Glomerular visceral epithelial cell (primary cell): ENCODE measurements around the gene SRP14.
"Not testable (repeated sequence)": the region's sequence is repeated elsewhere in the genome, so short reads cannot be mapped to it uniquely, and the experiment has no call there.

Experiments used
- DNase-seq: peaks from one replicate; pipeline ENCODE4 v3.0.0-alpha.2; 2016; ENCODE audit errors: extremely low spot score

SRP14 gene

DNA sequence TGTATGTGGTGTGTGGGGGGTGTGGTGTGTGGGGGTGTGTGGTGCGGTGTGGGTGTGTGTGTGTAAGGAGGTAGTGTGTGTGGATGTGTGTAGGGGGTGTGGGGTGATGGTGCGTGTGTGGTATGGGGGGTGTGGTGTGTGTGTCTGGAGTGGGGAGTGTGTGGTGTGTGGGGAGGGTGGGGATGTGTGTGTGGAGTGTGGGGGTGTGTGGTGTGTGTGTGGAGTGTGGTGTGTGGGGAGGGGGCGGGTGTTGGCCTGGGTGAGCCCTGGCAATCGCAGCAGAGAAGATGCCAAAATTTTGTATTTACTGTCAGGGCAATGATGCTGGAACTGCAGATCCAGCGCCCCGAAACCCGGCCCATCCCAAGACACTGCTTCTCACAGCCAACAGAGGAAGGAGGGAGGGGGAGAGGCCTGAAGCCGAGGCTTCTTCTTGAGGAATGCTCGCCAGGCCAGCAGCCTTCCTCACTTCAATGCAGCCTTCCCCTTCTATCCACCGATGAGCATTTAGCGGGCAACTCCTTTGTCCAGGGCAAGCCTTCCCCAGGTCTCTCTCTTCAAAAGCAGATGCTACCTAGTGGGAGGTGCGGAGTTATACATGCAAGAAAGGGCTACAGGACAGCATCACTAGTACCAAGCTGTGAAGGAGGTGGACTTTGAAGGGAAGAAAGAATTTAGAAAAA, 11.9 kb upstream of the SRP14 start:
- DNase-seq = no peak

DNA sequence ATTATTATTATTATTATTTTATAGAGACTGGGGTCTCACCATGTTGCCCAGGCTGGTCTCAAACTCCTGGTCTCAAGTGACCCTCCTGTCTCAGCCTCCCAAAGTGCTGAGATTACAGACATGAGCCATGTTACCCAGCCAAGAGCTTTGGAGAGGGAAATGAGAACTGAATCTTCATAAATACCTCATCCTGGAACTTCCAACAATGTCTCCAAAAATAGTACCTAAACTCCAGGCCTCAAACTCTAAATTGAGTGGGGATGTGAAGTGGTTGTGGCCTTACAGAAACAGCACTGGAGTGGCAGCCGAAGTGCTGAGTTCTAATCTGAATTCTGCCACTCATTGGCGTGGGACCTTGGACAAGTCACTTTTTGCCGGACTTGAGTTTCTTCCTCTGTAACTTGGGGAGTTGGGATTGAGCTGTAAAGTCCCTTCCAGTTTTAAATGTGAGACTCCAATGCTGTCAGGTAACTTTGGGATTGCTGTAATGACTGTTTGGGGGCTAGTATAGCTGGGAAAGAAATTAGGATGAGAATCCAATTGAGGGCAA, 10.0 kb upstream of the SRP14 start:
- DNase-seq = no peak

DNA sequence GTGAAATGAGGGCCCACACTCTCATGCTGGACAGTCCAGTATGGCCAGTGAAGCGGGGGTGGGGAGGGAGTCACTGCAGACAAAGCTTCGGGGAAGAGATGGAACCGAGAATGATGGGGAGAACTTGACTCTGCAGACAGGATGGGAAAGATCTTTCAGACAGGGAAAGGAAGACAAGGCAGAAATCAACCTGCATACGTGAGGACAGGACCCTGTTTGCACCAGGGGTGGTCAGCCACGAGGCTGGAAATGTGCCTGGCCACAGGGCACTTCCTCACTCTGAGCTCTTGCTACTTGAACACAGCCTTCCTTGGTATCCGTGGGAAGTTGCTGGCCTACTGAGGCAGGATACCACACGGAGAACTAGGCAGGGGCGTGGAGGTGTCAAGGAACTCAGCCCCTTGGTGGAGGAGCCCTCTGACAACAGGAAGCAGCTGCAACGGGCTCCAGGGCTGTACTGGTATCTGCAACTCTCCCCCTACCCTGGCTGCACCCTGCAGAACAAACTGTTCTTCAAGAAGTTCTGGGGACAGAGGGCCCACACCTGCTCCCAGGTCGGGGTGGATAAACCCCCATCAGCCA, 9.3 kb upstream of the SRP14 start:
- DNase-seq = no peak

GRCh38 chr15:40047415-40048210, 8.6 kb upstream of the SRP14 start:
- peak; percentile 92 for DNase-seq

DNA sequence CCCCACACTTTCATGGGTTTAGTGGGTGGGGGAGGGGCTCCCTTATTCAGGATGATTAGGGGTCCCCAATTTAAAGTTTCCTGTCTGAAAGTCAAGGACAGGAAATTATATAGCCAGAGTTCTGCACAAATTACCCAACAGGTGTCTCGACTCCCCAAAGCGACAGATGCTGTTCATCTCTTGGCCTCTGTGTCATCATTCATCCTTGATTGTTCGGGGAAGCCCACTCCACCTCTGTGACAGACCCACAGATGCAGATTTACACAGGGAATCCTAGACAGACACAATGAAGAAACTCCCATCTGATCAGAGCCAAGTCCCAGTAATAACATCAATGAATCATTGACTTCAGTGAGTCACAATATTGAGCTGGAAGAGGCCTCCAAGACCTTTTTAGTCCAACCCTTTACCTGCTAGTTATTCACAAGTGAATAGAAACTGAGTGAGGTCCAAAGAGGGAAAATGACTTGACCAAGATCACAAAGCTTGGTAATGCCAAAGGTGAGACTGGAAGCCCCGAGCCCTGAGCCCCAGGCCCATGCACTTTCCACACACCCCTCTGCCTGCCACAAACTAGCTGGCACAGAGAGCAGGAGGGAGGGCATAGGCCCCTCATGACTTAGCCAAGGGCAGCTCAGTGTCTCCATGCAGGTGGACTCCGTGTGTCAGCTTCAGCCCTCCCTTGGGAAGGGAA, 7.9 kb upstream of the SRP14 start:
- DNase-seq = peak; percentile 82

DNA sequence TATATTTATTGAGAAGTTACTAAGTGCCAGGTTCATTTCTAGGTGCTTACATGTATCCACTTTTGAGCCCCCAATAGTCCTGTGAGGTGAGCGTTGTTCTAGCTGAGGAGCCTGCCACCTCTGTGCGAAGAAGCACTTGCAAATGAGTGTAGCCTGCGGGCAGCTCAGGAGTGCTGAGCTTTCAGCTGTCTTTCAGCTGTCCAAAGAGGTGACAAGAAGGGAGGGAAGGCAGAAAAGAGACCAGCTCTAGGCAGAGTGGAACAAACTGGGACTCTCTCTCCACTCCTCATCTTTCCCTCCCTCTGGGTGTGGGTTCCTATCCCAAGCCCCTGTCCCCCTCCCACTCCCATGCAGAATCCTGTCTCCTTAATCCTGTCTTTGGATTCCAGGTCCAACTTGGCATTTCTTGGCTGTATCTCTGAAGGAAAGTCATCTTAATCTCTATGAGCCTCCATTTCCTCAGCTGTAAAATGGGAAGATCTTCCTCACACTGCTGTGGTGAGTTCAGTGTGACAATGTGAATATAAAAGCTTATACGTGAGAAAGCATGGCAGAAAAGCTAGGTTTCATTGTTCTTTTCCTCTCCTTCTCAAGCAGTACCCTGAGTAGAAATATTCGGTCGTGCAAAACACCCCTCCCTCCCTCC, 6.7 kb upstream of the SRP14 start:
- no peak for DNase-seq

- DNase-seq = peak; percentile 88
Observed at GRCh38 chr15:40044717-40045571, 6.0 kb upstream of the SRP14 start.

DNA sequence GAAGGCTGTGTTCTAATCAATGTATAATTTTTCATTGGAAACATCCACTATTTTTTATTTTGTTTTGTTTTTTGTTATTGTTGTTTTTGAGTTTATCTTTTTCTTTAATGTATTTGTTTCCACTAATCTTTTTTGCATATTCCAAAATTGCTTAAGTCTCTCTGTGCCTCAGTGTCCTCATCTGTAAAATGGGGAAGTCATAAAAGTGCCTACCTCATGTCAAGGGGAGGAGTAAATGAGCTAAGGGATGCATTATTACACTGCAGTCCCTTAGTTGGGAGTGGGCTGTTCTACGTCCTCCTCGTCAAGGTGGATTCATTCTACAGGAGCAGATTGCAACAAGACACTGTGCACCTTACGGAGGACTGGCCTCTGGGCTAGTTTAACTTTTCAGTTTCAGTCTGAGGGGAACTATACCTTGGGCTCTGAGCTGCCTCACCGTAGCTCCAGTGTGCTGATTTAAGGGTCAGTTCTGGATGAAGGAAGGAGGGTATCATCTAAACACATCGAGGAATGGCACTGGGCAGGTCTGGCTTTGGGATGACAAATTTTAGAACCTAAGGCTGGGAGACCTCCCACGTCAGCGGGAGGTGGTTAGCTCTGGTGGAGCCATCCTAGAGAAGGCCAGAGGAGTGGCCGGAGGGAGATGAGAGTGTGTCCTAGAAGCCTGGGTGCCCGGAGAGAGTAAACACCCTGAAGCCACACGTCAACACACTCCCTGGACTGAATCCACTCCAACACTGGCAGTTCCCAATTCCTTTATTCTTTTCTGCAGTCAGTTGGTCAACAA, 5.1 kb upstream of the SRP14 start:
- DNase-seq = no peak

DNA sequence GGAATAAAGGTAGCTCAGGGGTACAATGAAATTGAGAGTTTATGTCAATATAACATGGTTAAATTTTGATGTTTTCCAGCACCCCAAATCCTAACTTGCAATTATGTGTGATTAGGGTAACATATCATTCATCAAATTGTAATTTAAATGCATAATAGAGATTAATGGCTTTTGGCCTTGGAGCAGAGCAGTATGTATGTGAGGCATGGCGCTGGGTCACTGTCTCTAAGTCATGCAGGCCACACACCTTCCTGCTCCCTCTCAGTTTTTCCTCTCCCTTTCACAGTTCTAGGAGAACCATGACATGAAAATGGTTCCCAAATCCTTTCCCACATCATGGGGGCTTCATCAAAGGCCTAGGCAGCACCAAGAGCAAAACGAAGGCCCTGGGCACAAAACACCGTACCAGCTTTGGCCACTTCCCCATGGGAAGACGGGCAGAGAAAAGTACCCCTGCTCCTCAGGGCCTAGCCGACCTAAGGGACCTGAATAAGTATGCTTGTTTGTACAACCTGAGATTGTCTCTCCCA, 3.9 kb upstream of the SRP14 start:
- no peak for DNase-seq

- no peak for DNase-seq
Observed at GRCh38 chr15:40040770-40041169, 1.8 kb upstream of the SRP14 start.

- no peak for DNase-seq
Observed at GRCh38 chr15:40040293-40040635, 1.3 kb upstream of the SRP14 start.

DNA sequence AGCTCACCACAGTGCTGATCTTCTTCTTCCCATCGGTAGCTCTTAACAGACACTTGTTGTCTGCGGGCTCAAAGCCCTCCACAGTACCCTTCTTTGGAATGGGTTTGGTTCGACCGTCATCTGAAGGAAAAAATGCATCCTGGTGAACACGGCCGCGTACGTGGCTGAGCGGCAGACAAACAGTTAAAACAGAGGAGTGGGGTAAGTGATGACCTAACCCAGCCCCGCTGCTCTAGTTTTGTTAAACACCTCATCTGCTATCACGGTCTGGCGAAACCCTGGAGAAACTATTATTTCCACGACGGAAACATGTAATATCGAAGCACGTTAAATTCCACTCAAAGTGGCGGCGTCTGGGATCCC, 725 bp downstream of the SRP14 start:
- no peak for DNase-seq

DNA sequence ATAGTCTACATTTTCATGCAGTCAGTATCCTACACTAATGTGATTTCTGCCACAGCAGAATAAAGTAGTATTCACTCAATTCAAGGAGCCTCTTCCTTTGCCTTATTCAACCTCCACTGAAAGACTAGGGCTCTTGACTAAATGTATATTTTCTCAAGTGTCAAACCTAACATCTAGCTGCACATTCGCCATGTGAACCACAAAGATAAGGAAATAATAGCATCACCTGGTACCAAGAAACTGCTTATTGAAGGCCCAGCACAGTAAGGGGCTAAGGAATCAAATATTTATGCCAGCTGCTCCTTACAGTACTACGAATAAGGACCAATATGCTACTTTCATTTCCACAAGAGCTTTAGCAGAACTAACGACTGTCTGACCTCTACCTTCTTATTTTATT, 1.3 kb downstream of the SRP14 start:
- no peak for DNase-seq

GRCh38 chr15:40035182-40035581, 3.8 kb downstream of the SRP14 start:
- DNase-seq = not testable (repeated sequence)

- DNase-seq = no peak
Observed at GRCh38 chr15:40034186-40034946, 4.6 kb downstream of the SRP14 start.

- no peak for DNase-seq
Observed at GRCh38 chr15:40032125-40032839, 6.7 kb downstream of the SRP14 start.

DNA sequence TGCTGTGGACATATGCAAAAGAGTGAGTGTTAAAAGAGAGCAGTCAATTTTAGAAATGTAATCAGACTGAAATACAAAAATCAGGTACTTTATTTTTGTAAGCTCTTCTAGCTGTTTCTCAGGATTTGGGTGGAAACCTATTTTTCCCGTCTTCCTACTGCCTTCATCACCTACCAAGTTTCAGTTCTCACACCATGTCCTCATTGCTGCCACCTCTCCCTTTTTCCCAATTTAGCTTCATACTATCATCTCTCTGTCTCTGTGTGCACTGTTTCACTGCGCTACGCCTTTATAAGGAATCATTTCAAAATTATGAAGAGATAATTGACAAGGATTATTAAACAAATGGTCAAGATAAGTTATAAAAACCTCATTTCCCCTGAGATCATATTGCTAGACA, 7.7 kb downstream of the SRP14 start:
- DNase-seq = no peak
